ENCODE measurements around the gene LITAF. TPM values are rescaled to one million over a fixed set of nuclear protein-coding genes. Genes with fewer than 3 reads are reported as not detected.

The LITAF gene
- polyA plus RNA-seq, 1 donor from 2014 or later, result 0.31 TPM

GRCh38 chr16:11624636-11625607 lies 38.2 kb upstream of the LITAF start:
- TF ChIP-seq EP300 (conservative IDR thresholded peaks at IDR 0.05; ENCODE audit: poor library complexity, severe bottlenecking) (no peak), MXI1 (conservative IDR thresholded peaks at IDR 0.05; ENCODE audit: poor library complexity, severe bottlenecking) (no peak), SMC3 (conservative IDR thresholded peaks at IDR 0.05; ENCODE audit: poor library complexity) (no peak), RAD21 (conservative IDR thresholded peaks at IDR 0.05) (no peak), EZH2 (IDR thresholded peaks at IDR 0.05; ENCODE audit: borderline replicate concordance, insufficient read depth, low read length, poor library complexity, severe bottlenecking) (no peak)
- no peaks in the 10 kb centered on the region for H3K9me2 ChIP-seq (ENCODE audit: insufficient read depth, low read length)
- no peaks in the 10 kb centered on the region for H4K20me1 ChIP-seq (ENCODE audit: insufficient read depth)
- H3K4me3 ChIP-seq (ENCODE audit: low read length), result no peak overlapping the region
- no peak overlapping the region for H3K4me2 ChIP-seq (ENCODE audit: low read length)
- H3K9ac ChIP-seq (ENCODE audit: low read length), result no peak overlapping the region
- H3F3A ChIP-seq (ENCODE audit: insufficient read depth, low read length, poor library complexity, severe bottlenecking), result no peaks in the 10 kb centered on the region
- no peak overlapping the region for H3K27ac ChIP-seq (ENCODE audit: low read length)
- H3K79me2 ChIP-seq (replicated peaks; ENCODE audit: insufficient read depth, low read length), result no peaks in the 10 kb centered on the region
- H3K36me3 ChIP-seq (ENCODE audit: insufficient read depth, low read length), result no peaks in the 10 kb centered on the region
- H3K9me3 ChIP-seq (ENCODE audit: low read length), result no peaks in the 10 kb centered on the region
- H2AFZ ChIP-seq (ENCODE audit: low read depth, low read length), result no peak overlapping the region
- no peaks in the 10 kb centered on the region for H3K27me3 ChIP-seq (ENCODE audit: insufficient read depth, low read depth, low read length)

GRCh38 chr16:11624205-11624604 lies 37.5 kb upstream of the LITAF start:
- Histone ChIP-seq H3K36me3 (ENCODE audit: insufficient read depth, low read length) (no peaks in the 10 kb centered on the region), H3K79me2 (replicated peaks; ENCODE audit: insufficient read depth, low read length) (no peaks in the 10 kb centered on the region), H3K9ac (ENCODE audit: low read length) (no peak overlapping the region), H3F3A (ENCODE audit: insufficient read depth, low read length, poor library complexity, severe bottlenecking) (no peaks in the 10 kb centered on the region), H2AFZ (ENCODE audit: low read depth, low read length) (no peak overlapping the region), H3K9me3 (ENCODE audit: low read length) (no peaks in the 10 kb centered on the region), H3K4me2 (ENCODE audit: low read length) (no peak overlapping the region), H3K4me3 (ENCODE audit: low read length) (no peak overlapping the region), H3K9me2 (ENCODE audit: insufficient read depth, low read length) (no peaks in the 10 kb centered on the region), H4K20me1 (ENCODE audit: insufficient read depth) (no peaks in the 10 kb centered on the region), H3K27me3 (ENCODE audit: insufficient read depth, low read depth, low read length) (no peaks in the 10 kb centered on the region), H3K27ac (ENCODE audit: low read length) (no peak overlapping the region)
- TF ChIP-seq, protein P1, sequence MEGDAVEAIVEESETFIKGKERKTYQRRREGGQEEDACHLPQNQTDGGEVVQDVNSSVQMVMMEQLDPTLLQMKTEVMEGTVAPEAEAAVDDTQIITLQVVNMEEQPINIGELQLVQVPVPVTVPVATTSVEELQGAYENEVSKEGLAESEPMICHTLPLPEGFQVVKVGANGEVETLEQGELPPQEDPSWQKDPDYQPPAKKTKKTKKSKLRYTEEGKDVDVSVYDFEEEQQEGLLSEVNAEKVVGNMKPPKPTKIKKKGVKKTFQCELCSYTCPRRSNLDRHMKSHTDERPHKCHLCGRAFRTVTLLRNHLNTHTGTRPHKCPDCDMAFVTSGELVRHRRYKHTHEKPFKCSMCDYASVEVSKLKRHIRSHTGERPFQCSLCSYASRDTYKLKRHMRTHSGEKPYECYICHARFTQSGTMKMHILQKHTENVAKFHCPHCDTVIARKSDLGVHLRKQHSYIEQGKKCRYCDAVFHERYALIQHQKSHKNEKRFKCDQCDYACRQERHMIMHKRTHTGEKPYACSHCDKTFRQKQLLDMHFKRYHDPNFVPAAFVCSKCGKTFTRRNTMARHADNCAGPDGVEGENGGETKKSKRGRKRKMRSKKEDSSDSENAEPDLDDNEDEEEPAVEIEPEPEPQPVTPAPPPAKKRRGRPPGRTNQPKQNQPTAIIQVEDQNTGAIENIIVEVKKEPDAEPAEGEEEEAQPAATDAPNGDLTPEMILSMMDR (IDR thresholded peaks at IDR 0.05; ENCODE audit: poor library complexity, severe bottlenecking), result no peak
- TF ChIP-seq EP300 (conservative IDR thresholded peaks at IDR 0.05; ENCODE audit: poor library complexity, severe bottlenecking) (no peak), TAF1 (IDR thresholded peaks at IDR 0.05; ENCODE audit: low read depth) (no peak), SMC3 (conservative IDR thresholded peaks at IDR 0.05; ENCODE audit: poor library complexity) (no peak)

DNA sequence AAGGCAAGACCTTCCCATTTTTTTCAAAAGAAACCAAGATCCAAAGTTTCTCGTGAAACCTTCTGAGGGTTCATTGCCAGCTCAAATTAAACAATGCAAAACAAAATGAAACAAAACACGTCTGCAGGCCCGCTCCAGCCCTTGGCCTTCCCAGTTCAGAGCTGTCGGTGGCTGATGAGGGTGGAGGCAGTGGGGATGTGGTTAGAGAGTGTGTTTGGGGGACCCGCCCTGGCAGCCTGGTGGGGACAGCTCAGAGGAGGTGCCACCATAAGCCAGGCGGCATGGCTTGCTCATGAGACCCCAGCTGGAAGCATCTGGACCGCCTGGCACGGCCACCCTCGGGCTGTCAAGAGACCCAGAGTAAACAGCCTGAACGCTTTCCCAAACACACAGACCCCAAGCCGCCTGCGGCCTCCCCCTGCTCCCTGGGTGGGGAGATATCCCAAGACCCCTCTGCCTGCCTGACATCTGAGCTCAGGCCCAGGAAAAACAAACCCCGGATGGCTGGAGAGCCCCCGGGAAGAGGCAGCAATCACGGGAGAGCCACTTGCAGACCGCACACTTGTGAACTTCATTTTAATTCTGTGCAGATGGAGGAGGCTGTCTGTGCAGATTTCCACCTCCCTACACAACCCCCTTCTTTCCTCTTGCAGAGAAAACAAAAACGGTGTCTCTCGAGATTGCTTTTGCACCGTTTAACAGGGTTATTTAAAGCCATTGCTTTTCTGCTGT lies 35.4 kb upstream of the LITAF start:
- H3K36me3 ChIP-seq (ENCODE audit: insufficient read depth, low read length), result no peaks in the 10 kb centered on the region
- no peaks in the 10 kb centered on the region for H3K27me3 ChIP-seq (ENCODE audit: insufficient read depth, low read depth, low read length)
- H3K9me3 ChIP-seq (ENCODE audit: low read length), result no peaks in the 10 kb centered on the region
- H3K27ac ChIP-seq (ENCODE audit: low read length), result no peak overlapping the region
- H3K79me2 ChIP-seq (replicated peaks; ENCODE audit: insufficient read depth, low read length), result no peaks in the 10 kb centered on the region
- H3K4me3 ChIP-seq (ENCODE audit: low read length), result no peak overlapping the region
- H3F3A ChIP-seq (ENCODE audit: insufficient read depth, low read length, poor library complexity, severe bottlenecking), result no peaks in the 10 kb centered on the region
- TF ChIP-seq POLR2AphosphoS5 (IDR thresholded peaks at IDR 0.05), result no peak
- no peak for TF ChIP-seq TAF1 (IDR thresholded peaks at IDR 0.05; ENCODE audit: low read depth)
- no peak for TF ChIP-seq EP300 (conservative IDR thresholded peaks at IDR 0.05; ENCODE audit: poor library complexity, severe bottlenecking)
- TF ChIP-seq, protein P2, sequence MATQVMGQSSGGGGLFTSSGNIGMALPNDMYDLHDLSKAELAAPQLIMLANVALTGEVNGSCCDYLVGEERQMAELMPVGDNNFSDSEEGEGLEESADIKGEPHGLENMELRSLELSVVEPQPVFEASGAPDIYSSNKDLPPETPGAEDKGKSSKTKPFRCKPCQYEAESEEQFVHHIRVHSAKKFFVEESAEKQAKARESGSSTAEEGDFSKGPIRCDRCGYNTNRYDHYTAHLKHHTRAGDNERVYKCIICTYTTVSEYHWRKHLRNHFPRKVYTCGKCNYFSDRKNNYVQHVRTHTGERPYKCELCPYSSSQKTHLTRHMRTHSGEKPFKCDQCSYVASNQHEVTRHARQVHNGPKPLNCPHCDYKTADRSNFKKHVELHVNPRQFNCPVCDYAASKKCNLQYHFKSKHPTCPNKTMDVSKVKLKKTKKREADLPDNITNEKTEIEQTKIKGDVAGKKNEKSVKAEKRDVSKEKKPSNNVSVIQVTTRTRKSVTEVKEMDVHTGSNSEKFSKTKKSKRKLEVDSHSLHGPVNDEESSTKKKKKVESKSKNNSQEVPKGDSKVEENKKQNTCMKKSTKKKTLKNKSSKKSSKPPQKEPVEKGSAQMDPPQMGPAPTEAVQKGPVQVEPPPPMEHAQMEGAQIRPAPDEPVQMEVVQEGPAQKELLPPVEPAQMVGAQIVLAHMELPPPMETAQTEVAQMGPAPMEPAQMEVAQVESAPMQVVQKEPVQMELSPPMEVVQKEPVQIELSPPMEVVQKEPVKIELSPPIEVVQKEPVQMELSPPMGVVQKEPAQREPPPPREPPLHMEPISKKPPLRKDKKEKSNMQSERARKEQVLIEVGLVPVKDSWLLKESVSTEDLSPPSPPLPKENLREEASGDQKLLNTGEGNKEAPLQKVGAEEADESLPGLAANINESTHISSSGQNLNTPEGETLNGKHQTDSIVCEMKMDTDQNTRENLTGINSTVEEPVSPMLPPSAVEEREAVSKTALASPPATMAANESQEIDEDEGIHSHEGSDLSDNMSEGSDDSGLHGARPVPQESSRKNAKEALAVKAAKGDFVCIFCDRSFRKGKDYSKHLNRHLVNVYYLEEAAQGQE (IDR thresholded peaks at IDR 0.05; ENCODE audit: borderline replicate concordance), result no peak
- TF ChIP-seq EZH2 (IDR thresholded peaks at IDR 0.05; ENCODE audit: borderline replicate concordance, insufficient read depth, low read length, poor library complexity, severe bottlenecking), result no peak
- no peak overlapping the region for H3K4me2 ChIP-seq (ENCODE audit: low read length)
- H3K9me2 ChIP-seq (ENCODE audit: insufficient read depth, low read length), result no peaks in the 10 kb centered on the region
- H4K20me1 ChIP-seq (ENCODE audit: insufficient read depth), result no peaks in the 10 kb centered on the region
- H3K9ac ChIP-seq (ENCODE audit: low read length), result no peak overlapping the region
- no peak overlapping the region for H2AFZ ChIP-seq (ENCODE audit: low read depth, low read length)
